HG03066 (cell line): ENCODE data around the gene SIPA1L3.

Experiments
- ATAC-seq: cut with Tn5 transposase; IDR thresholded peaks from one replicate; pipeline ENCODE4 v1.9.1; 2021; ENCODE audit warnings: low read depth; ENCODE audit not compliant: unreplicated experiment

Gene SIPA1L3

GRCh38 chr19:38133319-38133718 lies 226.3 kb downstream of the SIPA1L3 start:
- ATAC-seq: no peak

GRCh38 chr19:38134540-38135149 lies 227.6 kb downstream of the SIPA1L3 start:
- ATAC-seq: no peak

GRCh38 chr19:38135150-38135998 lies 228.4 kb downstream of the SIPA1L3 start:
- no peak for ATAC-seq

GRCh38 chr19:38139122-38139521 lies 232.1 kb downstream of the SIPA1L3 start:
- no peak for ATAC-seq

GRCh38 chr19:38141108-38141507 lies 234.1 kb downstream of the SIPA1L3 start:
- no peak for ATAC-seq

- ATAC-seq: no peak
Measured at GRCh38 chr19:38142176-38143035, 235.4 kb downstream of the SIPA1L3 start.

GRCh38 chr19:38143847-38144246 lies 236.8 kb downstream of the SIPA1L3 start:
- no peak for ATAC-seq

- ATAC-seq: no peak
Measured at GRCh38 chr19:38144667-38145066, 237.7 kb downstream of the SIPA1L3 start.

GRCh38 chr19:38145623-38146022 lies 238.6 kb downstream of the SIPA1L3 start:
- ATAC-seq: no peak

- ATAC-seq: no peak
Measured at GRCh38 chr19:38148337-38148736, 241.3 kb downstream of the SIPA1L3 start.

- ATAC-seq: no peak
Measured at GRCh38 chr19:38149661-38150061, 242.7 kb downstream of the SIPA1L3 start.

GRCh38 chr19:38151242-38151641 lies 244.2 kb downstream of the SIPA1L3 start:
- no peak for ATAC-seq

- ATAC-seq: no peak
Measured at GRCh38 chr19:38152461-38153379, 245.7 kb downstream of the SIPA1L3 start.

- no peak for ATAC-seq
Measured at GRCh38 chr19:38155453-38155852, 248.4 kb downstream of the SIPA1L3 start.

GRCh38 chr19:38158730-38159129 lies 251.7 kb downstream of the SIPA1L3 start:
- no peak for ATAC-seq

GRCh38 chr19:38162094-38162493 lies 255.1 kb downstream of the SIPA1L3 start:
- ATAC-seq: no peak

GRCh38 chr19:38162632-38163031 lies 255.6 kb downstream of the SIPA1L3 start:
- no peak for ATAC-seq

GRCh38 chr19:38163419-38164290 lies 256.6 kb downstream of the SIPA1L3 start:
- no peak for ATAC-seq

- ATAC-seq: no peak
Measured at GRCh38 chr19:38164526-38164925, 257.5 kb downstream of the SIPA1L3 start.
